NCI-H128 (cell line): ENCODE measurements around the gene LRRC28.
"Not testable (repeated sequence)": the region's sequence is repeated elsewhere in the genome, so short reads cannot be mapped to it uniquely, and the experiment has no call there.

Experiments
- DNase-seq: peaks from one replicate; lab custom pipeline; 2025; ENCODE audit not compliant: unreplicated experiment; lab: John Stamatoyannopoulos, UW

The LRRC28 gene

GRCh38 chr15:99390667-99391066 lies 139.4 kb downstream of the LRRC28 start:
- no peak for DNase-seq

DNA sequence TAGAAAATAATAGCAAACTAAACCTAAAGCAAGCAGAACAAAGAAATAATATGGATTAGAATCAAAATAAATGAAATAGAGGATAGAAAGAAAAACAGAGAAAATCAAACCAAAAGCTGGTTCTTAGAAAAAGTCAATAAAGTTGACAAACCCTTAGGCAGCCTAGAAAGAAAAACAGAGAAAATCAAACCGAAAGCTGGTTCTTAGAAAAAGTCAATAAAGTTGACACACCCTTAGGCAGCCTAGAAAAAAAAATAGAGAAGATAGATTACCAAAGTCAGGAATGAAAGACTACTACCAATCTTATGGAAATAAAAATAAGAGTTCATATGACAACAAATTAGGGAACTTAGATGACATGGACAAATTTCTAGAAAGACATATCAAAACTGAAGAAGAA lies 142.4 kb downstream of the LRRC28 start:
- no peak for DNase-seq

DNA sequence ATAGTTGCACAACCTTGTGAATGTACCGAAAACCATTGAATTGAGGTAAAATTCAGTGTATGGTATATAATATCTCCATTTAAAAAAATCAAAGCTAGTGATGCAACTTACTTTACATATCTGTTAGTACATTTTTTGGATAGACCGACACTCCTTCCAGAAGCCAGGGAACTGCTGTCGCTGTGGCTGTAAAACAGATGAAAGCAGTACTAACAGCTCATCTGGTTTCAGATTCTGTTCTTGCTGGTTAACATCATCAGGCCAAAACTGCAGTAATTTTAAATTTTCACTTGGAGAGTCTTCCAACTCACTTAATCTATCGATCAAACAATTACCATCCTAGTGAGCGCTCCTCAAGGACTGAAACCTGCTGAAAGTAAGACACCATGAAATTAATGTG lies 145.1 kb downstream of the LRRC28 start:
- DNase-seq = no peak

DNA sequence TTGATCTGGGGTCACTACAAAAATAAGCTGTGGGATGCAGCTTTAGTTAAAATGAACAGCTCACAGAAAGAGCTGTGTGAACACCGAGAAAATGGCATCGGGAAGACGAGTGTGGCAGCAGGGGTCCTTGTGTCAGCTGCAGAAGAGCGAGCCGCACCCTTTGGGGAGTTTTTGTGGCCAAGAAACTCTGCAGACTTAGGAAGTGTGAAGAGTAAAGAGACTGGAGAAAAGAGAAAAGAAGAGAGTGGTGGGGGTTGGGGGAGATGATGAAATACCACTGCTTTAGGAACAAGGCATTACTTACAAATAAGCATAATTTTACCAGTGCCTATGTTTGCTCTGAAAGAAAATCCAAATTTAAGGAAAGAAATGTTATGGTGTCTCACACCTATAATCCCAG lies 147.8 kb downstream of the LRRC28 start:
- DNase-seq = no peak

- DNase-seq = no peak
These were observed 148.3 kb downstream of the LRRC28 start for GRCh38 chr15:99399618-99400017.

- DNase-seq = not testable (repeated sequence)
These were observed 149.9 kb downstream of the LRRC28 start for GRCh38 chr15:99401216-99401615.

- no peak for DNase-seq
These were observed 150.9 kb downstream of the LRRC28 start for GRCh38 chr15:99402014-99402729.

- DNase-seq = no peak
These were observed 152.3 kb downstream of the LRRC28 start for GRCh38 chr15:99403597-99403996.

- no peak for DNase-seq
These were observed 153.2 kb downstream of the LRRC28 start for GRCh38 chr15:99404454-99404853.

DNA sequence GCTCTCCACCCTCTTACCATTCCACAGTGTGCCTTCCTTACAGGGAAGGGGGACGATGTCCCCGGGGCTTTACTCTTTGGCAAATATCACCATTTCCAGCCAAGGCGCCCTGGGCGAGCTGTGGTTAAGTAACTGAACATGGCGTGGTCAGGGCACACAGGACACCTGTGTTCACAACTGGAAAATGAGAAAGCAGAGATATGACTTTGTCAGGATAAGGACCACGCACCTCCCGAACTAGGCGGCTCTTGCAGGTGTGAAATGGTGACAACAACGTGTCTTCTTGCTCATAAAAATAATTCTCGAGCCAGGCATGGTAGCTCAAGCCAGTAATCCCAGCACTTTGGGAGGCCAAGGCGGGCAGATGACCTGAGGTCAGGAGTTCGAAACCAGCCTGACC lies 154.8 kb downstream of the LRRC28 start:
- DNase-seq = no peak

- DNase-seq = no peak
These were observed 155.6 kb downstream of the LRRC28 start for GRCh38 chr15:99406716-99407487.

DNA sequence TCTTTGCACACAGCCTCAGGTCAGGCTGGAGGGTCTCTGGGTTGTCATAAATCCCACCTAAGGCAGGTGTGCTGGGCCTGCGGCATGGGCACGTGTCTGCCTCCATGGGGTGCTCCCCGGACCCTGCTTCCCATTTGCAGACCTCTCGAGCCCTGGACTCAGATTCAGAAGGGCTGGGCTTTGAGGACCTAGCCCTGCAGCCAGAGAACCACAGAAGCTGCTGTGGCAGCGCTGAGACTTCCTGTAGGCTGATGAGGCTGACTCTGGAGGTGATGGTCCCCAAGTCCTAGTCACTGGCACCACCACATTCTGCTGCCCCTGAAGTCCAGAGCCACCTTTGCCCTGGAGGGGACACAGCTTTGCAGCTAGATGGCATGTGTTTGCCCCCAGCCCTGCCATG lies 156.4 kb downstream of the LRRC28 start:
- DNase-seq = no peak

DNA sequence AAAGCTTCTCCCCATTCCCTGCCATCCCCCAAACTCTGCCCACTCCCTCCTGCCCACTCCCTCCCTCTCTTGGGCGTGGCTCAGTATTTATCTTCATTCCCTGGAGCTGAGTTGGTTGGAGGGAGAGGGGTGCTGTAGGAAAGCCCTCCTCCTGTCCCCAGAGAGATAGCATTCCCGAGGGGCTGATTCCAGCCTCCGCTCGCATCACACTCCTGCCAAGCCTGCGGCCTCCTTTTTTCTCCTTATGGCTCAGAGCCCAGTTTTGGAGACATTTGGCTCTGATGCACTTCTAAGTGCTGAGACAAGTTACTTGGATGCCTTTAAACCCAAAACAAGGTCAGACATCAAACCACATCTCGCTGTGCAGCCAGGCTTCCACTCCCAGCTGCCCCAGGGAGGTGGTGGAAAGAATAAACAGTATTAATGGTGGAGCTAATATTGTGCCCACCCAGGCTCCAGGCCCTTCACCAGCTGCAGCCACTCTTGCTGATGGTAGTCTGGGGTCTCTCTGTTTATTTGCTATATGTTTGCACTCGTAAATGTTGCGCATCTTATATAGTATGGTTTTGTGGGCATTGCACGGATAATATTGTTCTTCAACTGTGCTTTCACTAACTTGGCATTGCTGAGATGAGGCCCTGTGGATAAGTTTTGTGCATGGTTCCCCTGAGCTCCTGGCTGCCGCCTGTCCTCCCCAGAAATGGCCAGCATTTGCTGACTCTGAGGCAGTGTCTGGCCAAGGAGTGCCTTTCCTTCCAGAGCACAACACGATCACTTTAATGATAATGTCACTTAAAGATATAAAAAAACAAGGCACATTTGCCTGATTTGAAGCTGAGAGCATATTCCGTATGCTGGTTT lies 157.2 kb downstream of the LRRC28 start:
- no peak for DNase-seq

- no peak for DNase-seq
These were observed 157.8 kb downstream of the LRRC28 start for GRCh38 chr15:99409097-99409473.

GRCh38 chr15:99409560-99409959 lies 158.3 kb downstream of the LRRC28 start:
- no peak for DNase-seq

DNA sequence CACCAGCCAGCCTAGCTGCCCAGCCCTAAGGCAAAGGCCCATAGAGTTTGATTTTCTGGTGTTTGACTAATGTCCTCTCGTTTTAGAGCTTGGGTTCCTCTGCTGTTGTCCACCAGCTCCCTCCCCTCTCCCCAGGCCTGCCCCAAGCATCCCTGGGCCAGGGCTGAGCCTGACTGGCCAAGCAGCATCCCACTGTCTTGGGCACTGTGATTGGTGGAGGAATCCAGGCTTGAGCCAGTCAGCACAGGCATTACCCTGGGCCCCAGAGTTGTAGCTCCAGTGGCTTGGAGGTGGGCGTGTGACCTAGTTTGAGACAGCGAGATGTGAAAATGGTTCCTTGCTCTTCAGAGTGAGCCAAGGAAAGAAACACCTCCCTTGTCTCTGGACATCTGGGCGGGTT lies 159.2 kb downstream of the LRRC28 start:
- no peak for DNase-seq

DNA sequence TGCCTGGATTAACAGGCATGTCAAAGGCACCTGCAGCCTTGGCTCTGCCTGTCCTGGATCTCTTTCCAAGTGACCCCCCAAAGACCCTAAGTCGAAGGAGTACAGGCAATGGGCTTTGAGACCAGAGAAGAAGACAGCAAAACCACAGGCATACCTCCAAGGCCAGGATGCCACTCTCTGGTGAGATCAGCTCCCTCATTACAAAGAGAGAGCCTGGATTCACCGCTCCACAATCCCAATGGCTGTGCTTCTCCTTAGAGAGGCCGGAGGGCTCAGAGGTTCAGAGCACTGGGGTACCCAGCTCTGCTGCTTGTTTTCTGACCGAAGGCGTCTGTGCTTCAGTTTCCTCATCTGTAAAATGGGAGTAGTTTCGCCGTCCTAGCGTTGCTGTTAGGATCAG lies 160.0 kb downstream of the LRRC28 start:
- DNase-seq = no peak

- no peak for DNase-seq
These were observed 160.8 kb downstream of the LRRC28 start for GRCh38 chr15:99412082-99412481.

DNA sequence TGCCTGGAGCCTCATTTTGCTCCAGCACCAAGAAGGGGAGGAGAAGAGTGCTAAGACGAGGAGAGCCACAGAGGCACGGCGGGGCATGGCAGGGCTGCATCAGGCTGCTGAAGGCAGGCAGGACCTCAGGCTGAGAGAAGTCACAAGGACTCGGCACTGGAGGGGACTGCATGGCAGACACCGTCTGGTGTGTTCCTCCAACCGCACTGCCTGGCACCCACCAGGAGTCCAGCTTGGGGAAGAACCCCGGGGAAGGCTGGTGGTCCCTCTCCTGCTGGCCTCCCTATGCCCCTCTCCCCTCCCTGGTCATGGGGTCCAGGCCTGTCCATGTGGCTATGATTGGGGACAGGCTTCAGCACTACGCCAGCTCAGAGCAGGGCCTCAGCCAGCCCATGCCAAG lies 161.3 kb downstream of the LRRC28 start:
- no peak for DNase-seq

- DNase-seq = no peak
These were observed 162.9 kb downstream of the LRRC28 start for GRCh38 chr15:99413955-99414754.
